Iris pigment epithelial cell (primary cell): ENCODE results near the gene STK10.

Source experiments
- DNase-seq: peaks from one replicate; pipeline ENCODE4 v3.0.0-alpha.2; 2011; ENCODE audit warnings: low read depth

Gene STK10

DNA sequence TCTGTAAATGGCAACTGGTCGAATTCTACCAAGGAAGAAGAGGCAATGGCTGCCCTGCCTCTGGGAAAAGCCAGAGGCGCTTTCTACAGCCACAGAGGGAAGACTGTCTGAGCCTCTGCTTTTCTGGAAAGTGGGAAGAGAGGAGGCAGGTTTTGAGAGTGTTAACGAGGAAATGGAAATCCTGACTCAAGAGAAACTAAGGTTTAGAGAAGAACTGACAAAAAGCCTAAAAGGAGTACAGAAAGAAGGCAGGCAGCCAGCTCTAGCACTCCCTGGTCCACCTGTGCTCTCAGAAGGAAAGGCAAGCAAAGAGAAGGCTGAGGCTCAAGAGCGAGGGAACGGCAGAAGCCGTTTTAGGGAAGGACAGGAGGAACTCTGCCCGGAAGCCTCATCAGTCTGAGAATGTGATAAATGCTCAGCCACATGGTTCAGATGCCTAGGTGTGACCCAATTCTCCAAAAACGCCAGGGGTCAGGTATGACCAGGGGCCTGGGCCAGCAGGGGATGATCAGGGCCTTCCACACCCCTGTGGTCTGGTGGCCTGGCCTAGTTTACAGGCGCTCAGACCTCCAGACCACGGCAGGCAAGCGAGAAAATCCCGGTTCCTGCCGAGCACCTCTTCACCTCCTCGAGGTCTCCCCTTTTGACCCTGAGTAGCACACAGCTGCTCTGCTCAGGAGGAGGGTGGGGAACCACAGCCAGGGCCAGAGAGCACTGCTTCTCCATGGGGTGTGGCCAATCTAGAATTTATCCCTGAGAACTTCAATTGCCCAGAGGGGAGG is 101.6 kb downstream of the STK10 start:
- DNase-seq, result no peak

DNA sequence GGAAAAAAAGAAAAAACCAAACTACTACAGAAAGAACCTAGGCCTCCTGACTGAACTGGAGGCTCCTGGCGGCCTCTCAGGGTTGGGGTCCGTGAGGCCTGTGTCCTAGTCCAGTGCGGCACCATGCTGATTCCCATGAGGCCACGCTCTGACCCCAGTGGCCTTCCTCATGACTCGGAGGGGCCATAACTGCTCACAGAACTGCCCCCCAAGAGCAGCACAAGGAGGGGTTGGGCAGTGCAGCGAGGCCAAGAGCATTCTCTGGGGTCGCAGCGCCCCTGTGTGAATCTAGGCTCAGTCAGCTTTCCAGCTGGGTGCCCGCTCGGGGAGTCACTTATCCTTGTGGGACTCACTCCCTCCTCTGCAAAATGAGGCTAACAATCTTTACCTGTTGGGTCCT is 102.3 kb downstream of the STK10 start:
- DNase-seq, result no peak

DNA sequence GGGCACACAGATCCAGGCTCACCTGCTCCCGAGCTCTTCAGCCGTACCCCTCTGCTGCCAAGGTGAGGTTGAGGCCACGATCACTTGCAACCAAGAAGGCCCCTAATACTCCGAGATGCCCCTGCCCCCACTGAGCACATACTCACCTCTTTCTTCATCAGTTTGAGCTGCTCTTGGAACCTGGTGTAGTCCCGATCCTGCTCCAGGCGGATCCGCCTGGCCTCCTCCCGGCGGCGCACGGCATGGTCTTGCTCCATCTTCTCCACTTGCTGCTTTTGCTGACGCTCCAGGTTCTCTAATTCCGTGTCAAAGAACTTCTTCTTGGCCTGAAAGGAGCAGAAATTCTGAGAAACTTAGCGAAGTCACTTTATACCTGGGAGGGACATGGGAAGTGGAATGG is 105.8 kb downstream of the STK10 start:
- no peak for DNase-seq

DNA sequence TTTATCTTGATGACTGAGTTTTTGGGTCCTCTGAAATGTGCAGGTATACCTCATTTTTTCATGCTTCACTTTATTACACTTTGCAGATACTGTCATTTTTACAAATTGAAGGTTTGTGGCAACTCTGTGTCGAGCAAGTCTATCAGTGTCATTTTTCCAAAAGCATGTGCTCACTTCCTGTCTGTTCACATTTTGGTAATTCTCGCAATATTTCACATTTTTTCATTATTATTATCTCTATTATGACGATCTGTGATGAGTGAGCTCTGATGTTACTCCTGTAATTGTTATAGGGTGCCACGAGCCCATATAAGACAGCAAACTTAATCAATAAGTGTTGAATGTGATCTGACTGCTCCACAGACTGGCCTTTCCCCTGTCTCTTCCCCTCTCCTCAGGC is 108.1 kb downstream of the STK10 start:
- DNase-seq, result no peak

DNA sequence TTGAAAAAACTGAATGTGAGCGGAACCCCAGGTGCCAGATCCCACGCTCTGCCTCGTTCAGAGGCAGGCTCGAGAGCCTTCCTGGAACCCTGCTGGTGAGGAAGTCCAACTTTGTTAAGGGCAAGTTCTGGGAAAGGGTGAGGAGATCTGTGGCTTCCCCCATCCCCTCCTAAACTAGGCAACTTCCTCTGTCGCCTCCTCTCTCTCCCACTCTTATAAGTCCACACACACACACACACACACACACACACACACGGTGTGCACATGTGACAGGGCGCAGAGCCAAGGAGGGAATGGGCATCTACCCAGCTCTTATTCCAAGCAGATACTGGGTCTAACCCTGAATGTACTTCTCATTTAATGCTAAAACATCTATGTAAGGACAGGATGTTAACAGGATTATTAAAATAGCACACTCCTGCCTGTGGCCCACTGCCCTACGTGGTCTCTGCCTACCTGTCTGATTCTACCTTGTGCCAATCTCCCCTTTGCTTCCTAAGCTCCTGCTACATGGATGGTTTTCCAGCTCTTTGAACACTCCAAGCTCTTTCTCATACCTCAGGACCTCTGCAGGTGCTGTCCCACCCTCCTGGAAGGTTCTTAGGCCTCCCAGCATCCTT is 109.2 kb downstream of the STK10 start:
- no peak for DNase-seq

DNA sequence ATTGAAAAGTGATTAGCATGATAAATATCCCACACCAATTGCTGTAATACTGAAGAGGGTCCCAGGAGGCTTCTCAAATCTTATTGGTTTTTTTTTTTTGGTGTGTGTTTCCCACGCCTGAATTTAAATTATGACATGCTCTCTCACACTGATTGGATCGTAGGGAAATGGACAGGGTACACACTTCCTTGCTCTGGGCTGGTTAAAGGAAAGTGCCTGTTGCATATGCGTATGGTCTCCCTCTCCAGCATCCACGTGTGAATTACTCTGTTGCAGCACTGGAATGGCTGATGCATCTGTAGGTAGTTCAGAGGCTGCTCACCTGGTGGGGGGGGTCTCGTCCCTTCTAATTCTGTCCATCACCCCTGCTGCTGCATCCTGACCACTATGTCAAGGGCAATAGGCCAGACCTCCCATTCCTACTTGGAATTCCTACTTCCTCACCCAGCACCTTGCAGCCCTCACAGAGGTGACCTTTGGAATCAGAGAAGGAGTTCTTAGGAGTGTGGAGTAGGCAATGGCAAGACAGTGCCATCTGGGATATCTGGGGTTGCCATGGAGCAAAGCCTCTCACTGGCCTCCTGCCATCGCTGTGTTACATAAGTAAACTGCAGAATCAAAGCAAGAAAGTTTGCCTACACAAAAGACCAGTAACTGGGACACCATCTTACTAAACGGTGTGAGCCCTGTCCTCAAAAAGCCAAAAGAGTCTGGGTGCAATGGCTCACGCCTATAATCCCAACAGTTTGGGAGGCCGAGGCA is 110.2 kb downstream of the STK10 start:
- DNase-seq, result no peak

DNA sequence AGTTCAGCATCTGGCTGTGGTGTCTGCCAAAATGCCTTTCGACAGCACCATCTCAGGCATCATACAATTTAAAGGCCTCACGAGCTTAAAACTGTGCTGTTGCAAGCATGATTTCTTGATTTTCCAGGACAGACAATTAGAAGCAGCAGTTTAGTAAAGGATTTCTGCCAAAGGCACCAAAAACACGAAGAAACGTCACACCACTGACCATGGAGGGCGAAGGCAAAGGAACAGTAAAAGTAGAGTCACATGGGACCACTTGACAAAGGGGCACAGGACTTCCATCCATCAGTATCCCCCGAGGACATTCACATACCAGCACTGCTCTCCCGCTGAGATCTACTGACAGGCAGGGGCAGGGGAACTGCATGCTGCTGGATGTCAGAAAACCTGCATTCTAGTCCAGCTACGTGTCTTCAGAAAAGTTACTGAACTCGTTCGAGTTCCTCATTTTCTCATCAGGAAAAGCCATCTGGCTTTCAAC is 111.2 kb downstream of the STK10 start:
- DNase-seq, result peak; percentile 66

DNA sequence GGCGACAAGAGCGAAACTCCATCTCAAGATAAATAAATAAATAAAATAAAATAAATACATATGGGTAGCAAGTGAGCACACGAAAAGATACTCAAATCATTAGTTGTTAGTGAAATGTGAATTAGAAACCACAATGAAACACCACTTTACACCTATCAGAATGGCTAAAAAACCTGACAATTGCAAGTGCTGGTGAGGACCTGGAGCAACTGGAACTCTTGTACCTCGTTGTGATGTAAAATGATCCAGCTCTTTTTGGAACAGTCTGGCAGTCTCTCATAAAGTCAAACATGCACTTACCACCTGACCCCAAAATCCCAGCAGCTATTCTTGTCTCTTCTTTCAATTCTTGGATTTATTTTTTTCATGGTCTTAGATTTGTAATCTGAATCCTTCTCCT is 112.4 kb downstream of the STK10 start:
- no peak for DNase-seq

DNA sequence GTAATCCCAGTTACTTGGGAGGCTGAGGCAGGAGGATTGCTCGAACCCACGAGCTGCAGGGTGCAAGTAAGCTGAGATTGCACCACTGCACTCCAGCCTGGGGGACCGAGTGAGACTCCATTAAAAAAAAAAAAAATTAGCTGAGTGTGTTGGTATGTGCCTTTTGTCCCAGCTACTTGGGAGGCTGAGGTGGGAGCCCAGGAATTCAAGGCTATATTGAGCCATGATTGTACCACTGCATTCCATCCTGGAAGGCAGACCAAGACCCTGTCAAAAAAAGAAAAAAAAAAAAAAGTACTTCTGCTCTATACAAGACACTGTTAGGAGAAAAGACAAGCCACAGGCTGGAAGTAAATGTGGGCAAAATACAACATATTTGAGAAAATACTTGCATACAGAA is 113.1 kb downstream of the STK10 start:
- DNase-seq, result no peak

DNA sequence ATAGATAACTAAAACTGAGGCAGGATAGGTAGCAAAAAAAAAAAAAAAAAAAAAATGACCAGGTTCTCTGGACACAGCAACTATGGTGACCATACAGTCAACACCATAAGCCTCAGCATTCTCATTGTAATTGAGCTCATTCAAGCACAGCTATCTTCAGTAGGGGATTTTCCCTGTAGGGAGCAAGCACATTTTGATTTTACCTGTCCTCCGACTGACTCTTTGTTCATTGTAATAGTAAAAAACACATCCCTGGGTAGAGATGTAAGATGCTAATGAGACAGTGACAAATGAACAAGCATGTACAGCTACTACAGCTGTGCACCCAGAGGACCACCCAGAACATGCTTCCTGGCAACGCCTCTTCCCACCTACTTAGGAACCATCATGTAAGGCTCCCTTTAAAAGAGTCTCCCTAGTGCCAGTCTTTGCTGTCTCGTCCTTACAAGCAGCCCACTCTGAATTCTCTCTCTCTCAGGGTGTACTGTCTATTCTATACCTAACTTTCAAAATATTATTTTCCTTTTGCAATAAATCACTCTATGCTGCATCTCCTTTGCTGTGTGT is 116.6 kb downstream of the STK10 start:
- DNase-seq, result no peak

DNA sequence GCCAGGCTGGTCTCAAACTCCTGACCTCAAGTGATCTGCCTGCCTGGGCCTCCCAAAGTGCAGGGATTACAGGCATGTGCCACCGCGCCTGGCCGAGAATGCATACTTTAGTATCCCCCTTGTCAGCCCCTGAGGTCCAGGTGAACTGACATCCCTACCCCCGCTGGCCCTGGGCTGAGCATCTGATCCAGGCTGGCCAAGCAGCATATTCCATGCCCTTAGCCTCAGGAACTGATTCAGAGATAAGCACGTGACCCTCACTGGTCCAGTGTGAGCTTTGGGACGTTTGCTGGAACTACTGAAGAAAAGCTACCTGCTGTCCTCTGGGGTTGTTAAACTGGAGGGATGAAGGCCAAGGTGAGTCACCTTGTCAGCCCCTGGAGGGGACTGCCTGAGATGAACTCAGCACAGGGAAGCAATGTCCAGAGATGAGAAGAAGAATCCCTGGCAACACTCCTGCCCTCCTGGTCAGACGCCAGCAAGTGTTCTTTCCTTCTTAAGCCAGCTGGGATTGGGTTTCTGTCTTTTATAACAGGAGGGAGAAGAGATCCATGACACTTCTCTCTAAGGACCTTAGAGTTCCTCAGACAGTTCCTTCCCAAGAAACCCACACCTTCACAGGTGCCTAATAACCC is 122.5 kb downstream of the STK10 start:
- DNase-seq, result no peak

DNA sequence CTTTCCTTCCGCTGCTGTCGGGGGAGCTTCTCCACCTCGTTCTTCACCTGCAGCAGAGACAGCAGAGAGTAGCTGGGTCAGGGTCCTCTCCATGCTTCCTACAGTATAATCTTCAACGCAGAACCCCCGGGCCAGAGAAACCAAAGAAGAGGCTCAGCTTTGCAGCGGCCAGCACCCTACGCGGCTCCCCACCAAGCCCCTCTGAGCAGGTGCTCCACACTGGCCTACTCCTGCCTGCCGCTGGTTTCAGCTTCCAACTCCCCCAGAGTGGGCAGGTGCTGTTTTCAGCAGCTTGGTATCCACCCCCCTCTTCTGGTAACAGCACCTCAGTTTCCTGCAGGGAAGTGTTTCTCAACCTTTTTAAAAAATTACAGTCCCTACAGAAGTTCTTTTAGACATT is 123.3 kb downstream of the STK10 start:
- no peak for DNase-seq

DNA sequence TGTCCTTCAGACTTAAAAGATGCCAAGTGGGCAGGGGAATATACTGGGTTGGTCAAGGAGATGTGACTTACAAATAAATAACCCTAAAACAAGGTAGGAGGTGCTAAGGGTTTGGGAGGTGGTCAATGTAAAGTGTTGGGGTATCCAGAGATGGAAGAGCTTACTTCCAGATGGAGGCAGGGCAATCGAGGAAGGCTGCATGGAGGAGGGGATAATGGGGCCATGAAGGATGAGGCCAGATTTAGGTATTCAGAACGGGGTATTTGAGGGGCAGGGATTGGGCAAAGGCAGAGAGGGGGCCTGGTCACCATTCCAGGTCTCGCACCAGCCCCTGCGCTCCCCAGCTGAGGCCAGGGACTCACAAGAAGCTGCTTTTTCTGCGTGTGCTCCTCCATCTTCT is 123.7 kb downstream of the STK10 start:
- no peak for DNase-seq

DNA sequence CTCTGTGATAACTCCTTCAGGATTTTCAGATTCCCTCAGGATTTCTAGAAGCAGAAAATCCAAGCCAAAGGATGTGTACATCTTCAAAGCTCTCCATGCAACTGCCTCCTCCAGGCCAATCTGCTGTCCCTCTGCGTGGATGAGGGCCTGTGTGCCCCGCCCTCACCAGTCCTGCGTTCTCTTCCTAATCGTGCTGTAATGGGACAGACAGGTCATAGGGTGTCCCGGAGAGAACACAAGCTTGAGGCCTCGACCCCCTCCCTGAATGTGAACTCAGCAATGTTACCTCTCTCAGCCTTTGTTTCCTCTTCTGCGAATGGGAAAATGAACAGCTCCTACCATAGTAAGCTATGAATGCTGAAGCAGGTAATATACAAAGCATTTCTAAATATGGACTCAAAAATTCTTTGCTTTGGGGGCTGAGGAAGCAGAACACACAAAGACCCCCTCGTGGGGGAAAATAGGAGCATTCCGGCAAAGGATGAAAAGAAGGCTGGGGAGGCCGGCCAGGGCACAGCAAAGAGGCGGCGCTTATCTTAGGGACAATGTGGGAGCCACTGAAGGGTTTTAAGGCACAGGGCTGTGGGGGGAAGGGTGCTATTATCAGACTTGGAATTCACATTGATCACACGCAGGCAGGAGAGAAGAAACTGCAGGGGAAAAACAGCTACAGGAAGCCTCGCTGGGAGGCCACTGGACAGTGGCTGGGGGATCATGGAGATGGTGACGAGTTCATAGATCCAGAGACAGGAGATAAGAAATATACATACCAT is 124.4 kb downstream of the STK10 start:
- no peak for DNase-seq

DNA sequence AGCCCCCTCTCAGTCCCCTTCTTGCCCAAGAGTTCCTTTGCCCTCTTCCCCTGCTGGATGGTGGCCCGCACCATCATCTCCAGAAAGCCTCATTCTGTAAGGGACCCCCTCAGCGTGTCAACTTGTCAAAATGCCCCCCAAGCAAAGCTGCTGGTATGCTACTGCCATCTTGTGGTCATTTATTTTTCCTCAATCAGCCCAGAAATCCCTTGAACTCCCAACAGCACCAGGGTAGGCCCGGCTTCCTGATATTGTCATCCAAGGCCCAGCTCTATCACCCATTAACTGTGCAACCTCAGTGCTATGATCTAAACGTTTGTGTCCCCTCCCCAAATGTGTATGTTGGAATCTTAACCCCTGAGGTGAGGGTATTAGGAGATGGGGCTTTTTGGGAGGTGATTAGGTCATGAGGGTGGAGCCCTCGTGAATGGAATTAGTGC is 128.3 kb downstream of the STK10 start:
- no peak for DNase-seq

DNA sequence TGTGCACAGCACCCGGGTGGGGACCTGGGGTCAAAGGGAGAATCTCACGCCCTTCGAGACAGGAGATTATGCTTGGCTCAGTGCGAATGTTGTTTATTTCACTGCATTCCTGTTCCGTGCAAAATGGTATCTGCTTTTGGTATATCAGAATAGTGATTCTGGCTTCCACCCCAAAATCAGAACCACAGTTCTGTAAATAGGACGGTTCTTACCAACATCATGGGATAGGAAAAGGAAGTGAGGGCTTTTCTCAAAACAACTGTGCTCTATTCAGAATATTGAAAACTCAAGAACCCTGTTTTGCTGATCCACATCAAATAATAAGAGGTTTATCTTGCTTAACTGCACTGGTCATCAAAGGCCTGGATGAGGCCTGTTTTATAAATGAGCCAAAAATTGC is 129.9 kb downstream of the STK10 start:
- DNase-seq, result no peak

DNA sequence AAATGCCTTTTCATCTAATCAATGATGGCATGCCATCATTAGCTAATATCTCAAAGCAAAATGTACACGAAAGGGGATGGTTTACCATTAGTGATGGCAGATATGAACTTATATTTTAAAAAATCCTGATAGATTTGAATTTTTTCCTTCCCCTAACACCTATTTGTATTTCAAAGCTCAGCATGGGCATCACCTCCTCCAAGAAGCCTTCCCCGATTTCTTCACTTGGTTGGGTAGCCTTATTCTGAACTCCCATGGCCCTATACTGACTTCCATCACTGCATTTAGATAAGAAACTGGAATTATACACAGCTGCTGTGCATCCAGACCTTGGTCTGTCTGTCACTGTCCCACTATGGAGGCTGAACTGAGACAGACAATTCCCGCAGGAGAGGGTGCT is 132.0 kb downstream of the STK10 start:
- no peak for DNase-seq

DNA sequence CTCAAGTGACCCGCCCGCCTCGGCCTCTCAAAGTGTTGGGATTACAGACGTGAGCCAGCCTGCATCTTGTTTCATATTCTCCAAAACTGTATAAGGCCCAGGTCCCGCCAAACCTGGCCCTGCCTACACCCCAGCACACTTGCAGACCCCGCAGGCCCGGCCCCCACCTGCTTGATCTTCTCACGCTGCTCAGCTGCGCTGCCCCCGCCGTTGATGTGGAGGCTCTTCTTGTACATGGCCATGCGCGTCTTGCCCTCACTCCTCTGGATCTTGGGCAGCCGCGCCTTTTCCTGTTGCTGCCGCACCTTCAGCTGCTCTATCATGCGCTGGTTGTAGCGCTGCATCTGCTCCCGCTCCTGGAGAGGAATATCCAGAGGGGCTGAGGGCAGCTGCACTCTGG is 132.6 kb downstream of the STK10 start:
- no peak for DNase-seq

DNA sequence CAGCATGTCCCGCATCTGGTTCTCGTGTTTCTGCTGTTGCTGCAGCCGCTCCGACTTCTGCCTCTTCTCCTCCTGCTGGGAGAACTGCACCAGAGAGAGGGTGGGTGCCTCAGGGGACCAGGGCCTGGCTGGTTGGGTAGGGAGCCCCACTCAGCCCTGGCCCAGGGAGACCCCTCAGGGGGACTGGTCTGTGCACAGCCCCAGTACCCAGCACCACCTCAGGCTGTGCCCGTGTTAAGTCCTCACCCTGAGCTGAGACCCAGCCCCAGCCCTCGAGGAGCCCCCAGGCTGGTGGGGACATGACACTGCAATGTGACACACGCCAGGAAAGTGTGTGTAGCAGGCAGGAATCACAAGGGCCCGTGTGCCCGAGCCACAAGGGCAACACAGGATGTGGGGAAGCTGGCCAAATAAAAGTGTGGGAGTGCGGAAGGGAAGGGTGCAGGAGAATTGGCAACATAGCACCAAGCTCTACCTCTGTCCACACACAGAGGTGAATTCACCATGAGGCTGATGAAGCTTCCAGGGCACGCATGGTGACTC is 133.3 kb downstream of the STK10 start:
- no peak for DNase-seq

DNA sequence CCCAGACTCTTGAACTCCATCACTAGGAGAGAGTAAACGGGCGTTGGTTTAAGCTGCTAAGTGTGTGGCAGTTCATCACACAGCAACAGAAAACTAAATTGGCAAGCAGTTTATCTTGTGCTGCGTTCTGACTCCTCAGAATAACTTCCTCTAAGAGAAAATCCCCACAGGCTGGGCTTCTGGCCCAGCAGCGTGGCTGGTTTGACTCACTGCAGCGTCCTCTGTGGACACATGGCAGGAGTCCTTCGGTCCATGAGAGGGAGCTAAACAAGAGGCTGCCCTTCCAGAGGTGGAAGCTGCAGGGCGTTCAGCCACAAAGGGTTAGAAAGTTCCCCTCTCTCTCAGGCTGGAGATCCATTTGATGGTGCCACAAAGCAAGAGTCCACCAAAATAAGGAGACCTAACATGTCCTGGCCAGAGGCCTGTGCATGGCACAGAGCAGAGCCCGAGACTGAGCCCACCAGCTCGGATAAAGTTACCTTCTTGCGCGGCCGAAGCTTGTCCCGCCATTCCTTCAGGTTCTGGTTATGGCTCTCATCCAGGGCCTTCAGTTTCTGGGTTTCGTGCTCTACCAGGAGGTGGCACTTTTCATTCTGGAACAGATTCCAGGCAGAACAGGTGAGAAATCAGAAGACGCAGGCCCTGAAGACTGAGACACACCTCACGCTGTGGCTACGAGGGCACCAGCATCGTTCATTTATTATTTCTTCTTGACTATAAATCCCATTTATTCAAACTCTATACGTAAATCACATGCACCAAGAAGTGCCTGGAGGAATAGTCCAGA is 135.4 kb downstream of the STK10 start:
- peak; percentile 94 for DNase-seq
